K562 (cell line): ENCODE data around the gene PAF1. TPM values are rescaled to one million over a fixed set of nuclear protein-coding genes. Genes with fewer than 3 reads are reported as not detected.
A peak's percentile ranks its signal among the peaks of the same experiment; 100 is the strongest.

Source experiments
- EP400 ChIP-seq: fragments of 450-650 bp; IDR thresholded peaks from 2 replicates; pipeline ENCODE4 v1.6.1; 2017; ENCODE audit warnings: antibody characterized with exemption, mild to moderate bottlenecking, moderate library complexity
- ESRRA ChIP-seq: fragments of 450-650 bp; IDR thresholded peaks from 2 replicates; pipeline ENCODE4 v1.6.1; 2014; ENCODE audit warnings: low read depth, mild to moderate bottlenecking, moderate library complexity, borderline replicate concordance
- JUND ChIP-seq, 2 experiments: IDR thresholded peaks; 2 replicates in 1 of 2; 3 replicates in 1 of 2; pipeline ENCODE4 v1.6.1; 2011; ENCODE audit warnings: borderline replicate concordance in 2 of 2, low read depth in 2 of 2, low read length in 2 of 2, improper control_type of control experiment in 1 of 2, missing biosample characterization in 1 of 2, missing genetic modification characterization in 1 of 2, missing genetic modification reagents in 1 of 2
- MCM7 ChIP-seq, 2 experiments: fragments of 450-650 bp; IDR thresholded peaks; 2 replicates each; pipeline ENCODE4 v1.6.1; 2016 to 2018
- MECOM ChIP-seq: fragments of 250-450 bp; sonication (Bioruptor Pico); IDR thresholded peaks from 2 replicates; pipeline ENCODE4 v1.8.0; 2022; ENCODE audit warnings: inconsistent platforms
- NCOA6 ChIP-seq: fragments of 450-650 bp; IDR thresholded peaks from 2 replicates; pipeline ENCODE4 v1.6.1; 2017; ENCODE audit warnings: mild to moderate bottlenecking
- NEUROD1 ChIP-seq: fragments of 150-350 bp; IDR thresholded peaks from 2 replicates; pipeline ENCODE4 v1.6.1; 2014; ENCODE audit warnings: borderline replicate concordance, low read length, low read depth; ENCODE audit not compliant: partially characterized antibody
- NFIC ChIP-seq: fragments of 450-650 bp; IDR thresholded peaks from 2 replicates; pipeline ENCODE4 v1.6.1; 2017; ENCODE audit warnings: mild to moderate bottlenecking, inconsistent platforms
- PHF21A ChIP-seq: fragments of 450-650 bp; IDR thresholded peaks from 2 replicates; pipeline ENCODE4 v1.6.1; 2017; ENCODE audit warnings: low read depth, borderline replicate concordance
- PPARD ChIP-seq: fragments of 250-450 bp; sonication (Bioruptor Pico); IDR thresholded peaks from 2 replicates; pipeline ENCODE4 v1.8.0; 2022; ENCODE audit warnings: inconsistent platforms, mild to moderate bottlenecking, moderate library complexity
- RHOXF2B ChIP-seq: fragments of 250-450 bp; sonication (Bioruptor Pico); conservative IDR thresholded peaks from 2 replicates; pipeline ENCODE4 v1.5.1; 2021
- TAF1 ChIP-seq: IDR thresholded peaks from 2 replicates; pipeline ENCODE4 v1.6.1; 2011; ENCODE audit warnings: mild to moderate bottlenecking, low read length, moderate library complexity; ENCODE audit not compliant: insufficient read depth, control insufficient read depth, severe bottlenecking; ENCODE audit errors: extremely low read depth
- ZNF140 ChIP-seq: fragments of 250-450 bp; sonication (Bioruptor Pico); IDR thresholded peaks from 2 replicates; pipeline ENCODE4 v1.8.0; 2021; ENCODE audit warnings: moderate library complexity, mild to moderate bottlenecking, inconsistent platforms
- ZSCAN32 ChIP-seq: fragments of 450-650 bp; formaldehyde crosslinking; IDR thresholded peaks from 2 replicates; pipeline ENCODE4 v1.4.0; 2020; ENCODE audit warnings: mild to moderate bottlenecking, moderate library complexity
- polyA plus RNA-seq, 8 experiments: library from polyadenylated mRNA; depleted of rRNA in 4 of 8; stranded (reverse) in 5 of 8; unstranded in 3 of 8; fragments of >200 nt; fragmentation: Nextera tagmentation in 2 of 8; fragmentation: Illumina TruSeq in 1 of 8; extraction: Ambion mirVana in 2 of 8; extraction: Trizol in 1 of 8; gene quantifications; 2 replicates each; pipeline versions ENCODE4 v1.2.1 to v1.2.3, GENCODE V29; 2011 to 2014; ENCODE audit warnings: inconsistent platforms in 1 of 8, missing spikeins in 1 of 8
- total RNA-seq, 7 experiments: library from RNA; depleted of rRNA in 6 of 7; stranded (reverse); fragments of >200 nt in 6 of 7; fragmentation: Illumina TruSeq in 2 of 7; extraction: Trizol in 2 of 7; gene quantifications; 2 replicates each; pipeline versions ENCODE4 v1.2.1 to v1.2.3, GENCODE V29; 2011 to 2021; ENCODE audit warnings: low replicate concordance in 1 of 7
- TF ChIP-seq, protein P1 (sequence below), 2 experiments: fragments of 450-650 bp; formaldehyde crosslinking in 1 of 2; IDR thresholded peaks; 2 replicates each; pipeline versions ENCODE4 v1.4.0 to v1.6.1; 2014 to 2020; ENCODE audit warnings: mild to moderate bottlenecking in 2 of 2, borderline replicate concordance in 1 of 2, low read depth in 1 of 2
- TF ChIP-seq, protein P2 (sequence below): fragments of 250-450 bp; sonication (Bioruptor Pico); IDR thresholded peaks from 2 replicates; pipeline ENCODE4 v1.8.0; 2022; ENCODE audit warnings: moderate library complexity, mild to moderate bottlenecking, inconsistent platforms
- TF ChIP-seq, protein P3 (sequence below): fragments of 450-650 bp; IDR thresholded peaks from 2 replicates; pipeline ENCODE4 v1.6.1; 2017; ENCODE audit warnings: mild to moderate bottlenecking, moderate library complexity

PAF1 gene
- total and polyA plus RNA-seq, 9 of the 15 experiments (the other 6 are each of a cell fraction or from before 2014, with no cell fraction given): 1.5 to 45.0 (median 33.8) TPM

DNA sequence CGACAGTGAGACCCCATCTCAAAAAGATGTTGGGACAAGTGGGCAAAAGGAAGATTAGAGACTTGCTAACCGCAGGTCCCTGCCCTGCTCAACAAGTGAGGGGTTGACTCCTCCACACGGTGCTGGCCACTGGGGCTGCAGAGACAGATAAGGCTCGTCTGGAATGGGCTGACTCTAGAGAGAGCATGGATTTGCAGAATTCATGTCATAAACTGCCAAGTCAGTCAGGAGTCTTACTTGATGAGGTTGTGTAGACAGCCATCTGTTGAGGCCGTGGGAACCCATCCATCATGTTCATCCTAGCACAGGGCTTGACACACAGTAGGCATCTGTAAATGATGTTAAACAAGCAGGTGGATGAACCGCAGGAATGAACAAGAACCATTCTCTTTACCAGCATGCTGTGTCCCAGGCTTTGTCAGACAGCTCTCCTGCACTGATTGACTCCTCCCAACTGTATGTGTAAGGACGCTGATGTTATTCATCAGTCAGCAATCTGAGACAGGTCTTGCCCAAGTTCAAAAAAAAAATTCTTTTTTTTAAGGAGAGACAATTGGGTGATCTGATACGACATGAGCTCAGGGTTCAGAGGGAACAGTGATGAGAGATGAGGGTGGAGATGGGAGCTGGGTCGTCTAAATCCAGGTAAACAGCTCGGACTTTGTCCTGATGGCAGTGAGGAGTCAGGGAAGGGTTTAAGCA lies 8.8 kb downstream of the PAF1 start (continued):
- TF ChIP-seq, protein P1, sequence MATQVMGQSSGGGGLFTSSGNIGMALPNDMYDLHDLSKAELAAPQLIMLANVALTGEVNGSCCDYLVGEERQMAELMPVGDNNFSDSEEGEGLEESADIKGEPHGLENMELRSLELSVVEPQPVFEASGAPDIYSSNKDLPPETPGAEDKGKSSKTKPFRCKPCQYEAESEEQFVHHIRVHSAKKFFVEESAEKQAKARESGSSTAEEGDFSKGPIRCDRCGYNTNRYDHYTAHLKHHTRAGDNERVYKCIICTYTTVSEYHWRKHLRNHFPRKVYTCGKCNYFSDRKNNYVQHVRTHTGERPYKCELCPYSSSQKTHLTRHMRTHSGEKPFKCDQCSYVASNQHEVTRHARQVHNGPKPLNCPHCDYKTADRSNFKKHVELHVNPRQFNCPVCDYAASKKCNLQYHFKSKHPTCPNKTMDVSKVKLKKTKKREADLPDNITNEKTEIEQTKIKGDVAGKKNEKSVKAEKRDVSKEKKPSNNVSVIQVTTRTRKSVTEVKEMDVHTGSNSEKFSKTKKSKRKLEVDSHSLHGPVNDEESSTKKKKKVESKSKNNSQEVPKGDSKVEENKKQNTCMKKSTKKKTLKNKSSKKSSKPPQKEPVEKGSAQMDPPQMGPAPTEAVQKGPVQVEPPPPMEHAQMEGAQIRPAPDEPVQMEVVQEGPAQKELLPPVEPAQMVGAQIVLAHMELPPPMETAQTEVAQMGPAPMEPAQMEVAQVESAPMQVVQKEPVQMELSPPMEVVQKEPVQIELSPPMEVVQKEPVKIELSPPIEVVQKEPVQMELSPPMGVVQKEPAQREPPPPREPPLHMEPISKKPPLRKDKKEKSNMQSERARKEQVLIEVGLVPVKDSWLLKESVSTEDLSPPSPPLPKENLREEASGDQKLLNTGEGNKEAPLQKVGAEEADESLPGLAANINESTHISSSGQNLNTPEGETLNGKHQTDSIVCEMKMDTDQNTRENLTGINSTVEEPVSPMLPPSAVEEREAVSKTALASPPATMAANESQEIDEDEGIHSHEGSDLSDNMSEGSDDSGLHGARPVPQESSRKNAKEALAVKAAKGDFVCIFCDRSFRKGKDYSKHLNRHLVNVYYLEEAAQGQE (IDR thresholded peaks at IDR 0.05; ENCODE audit: borderline replicate concordance): no peak
- TF ChIP-seq, protein P1 (CRISPR knock-in tag; IDR thresholded peaks at IDR 0.05; ENCODE audit: low read depth): no peak
- TF ChIP-seq RHOXF2B (no peak), MCM7 (IDR thresholded peaks at IDR 0.05) (no peak), PHF21A (no peak), MECOM (CRISPR knock-in tag) (peak; percentile 87), ZNF140 (CRISPR knock-in tag) (no peak), NEUROD1 (peak; percentile 62), ZSCAN32 (CRISPR knock-in tag) (no peak), NCOA6 (no peak), JUND (IDR thresholded peaks at IDR 0.05; ENCODE audit: borderline replicate concordance, low read depth, low read length) (peak; percentile 52; the same call in 1 of the 2 replicates), JUND (tag; IDR thresholded peaks at IDR 0.05; ENCODE audit: borderline replicate concordance, low read depth, low read length) (peak; percentile 54; the same call in 1 of the 3 replicates), PPARD (CRISPR knock-in tag) (no peak), TAF1 (no peak), NFIC (peak; percentile 80), ESRRA (peak; percentile 80; the same call in 1 of the 2 replicates), EP400 (no peak)
- TF ChIP-seq, protein P2, sequence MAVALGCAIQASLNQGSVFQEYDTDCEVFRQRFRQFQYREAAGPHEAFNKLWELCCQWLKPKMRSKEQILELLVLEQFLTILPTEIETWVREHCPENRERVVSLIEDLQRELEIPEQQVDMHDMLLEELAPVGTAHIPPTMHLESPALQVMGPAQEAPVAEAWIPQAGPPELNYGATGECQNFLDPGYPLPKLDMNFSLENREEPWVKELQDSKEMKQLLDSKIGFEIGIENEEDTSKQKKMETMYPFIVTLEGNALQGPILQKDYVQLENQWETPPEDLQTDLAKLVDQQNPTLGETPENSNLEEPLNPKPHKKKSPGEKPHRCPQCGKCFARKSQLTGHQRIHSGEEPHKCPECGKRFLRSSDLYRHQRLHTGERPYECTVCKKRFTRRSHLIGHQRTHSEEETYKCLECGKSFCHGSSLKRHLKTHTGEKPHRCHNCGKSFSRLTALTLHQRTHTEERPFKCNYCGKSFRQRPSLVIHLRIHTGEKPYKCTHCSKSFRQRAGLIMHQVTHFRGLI (CRISPR knock-in tag): no peak
- TF ChIP-seq, protein P3, sequence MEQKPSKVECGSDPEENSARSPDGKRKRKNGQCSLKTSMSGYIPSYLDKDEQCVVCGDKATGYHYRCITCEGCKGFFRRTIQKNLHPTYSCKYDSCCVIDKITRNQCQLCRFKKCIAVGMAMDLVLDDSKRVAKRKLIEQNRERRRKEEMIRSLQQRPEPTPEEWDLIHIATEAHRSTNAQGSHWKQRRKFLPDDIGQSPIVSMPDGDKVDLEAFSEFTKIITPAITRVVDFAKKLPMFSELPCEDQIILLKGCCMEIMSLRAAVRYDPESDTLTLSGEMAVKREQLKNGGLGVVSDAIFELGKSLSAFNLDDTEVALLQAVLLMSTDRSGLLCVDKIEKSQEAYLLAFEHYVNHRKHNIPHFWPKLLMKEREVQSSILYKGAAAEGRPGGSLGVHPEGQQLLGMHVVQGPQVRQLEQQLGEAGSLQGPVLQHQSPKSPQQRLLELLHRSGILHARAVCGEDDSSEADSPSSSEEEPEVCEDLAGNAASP: no peak
